Stimulated activated CD8-positive, alpha-beta memory T cell treated with anti-CD3 and anti-CD28 coated beads, Interleukin-15, amount 100 ng/mL, for 24 hours (primary cell): ENCODE measurements around the gene RSPO4.
"Not testable (repeated sequence)": the region's sequence is repeated elsewhere in the genome, so short reads cannot be mapped to it uniquely, and the experiment has no call there.

Experiments
- DNase-seq: peaks from one replicate; pipeline ENCODE4 v3.0.0-alpha.2; 2020; ENCODE audit warnings: low read depth

The RSPO4 gene

DNA sequence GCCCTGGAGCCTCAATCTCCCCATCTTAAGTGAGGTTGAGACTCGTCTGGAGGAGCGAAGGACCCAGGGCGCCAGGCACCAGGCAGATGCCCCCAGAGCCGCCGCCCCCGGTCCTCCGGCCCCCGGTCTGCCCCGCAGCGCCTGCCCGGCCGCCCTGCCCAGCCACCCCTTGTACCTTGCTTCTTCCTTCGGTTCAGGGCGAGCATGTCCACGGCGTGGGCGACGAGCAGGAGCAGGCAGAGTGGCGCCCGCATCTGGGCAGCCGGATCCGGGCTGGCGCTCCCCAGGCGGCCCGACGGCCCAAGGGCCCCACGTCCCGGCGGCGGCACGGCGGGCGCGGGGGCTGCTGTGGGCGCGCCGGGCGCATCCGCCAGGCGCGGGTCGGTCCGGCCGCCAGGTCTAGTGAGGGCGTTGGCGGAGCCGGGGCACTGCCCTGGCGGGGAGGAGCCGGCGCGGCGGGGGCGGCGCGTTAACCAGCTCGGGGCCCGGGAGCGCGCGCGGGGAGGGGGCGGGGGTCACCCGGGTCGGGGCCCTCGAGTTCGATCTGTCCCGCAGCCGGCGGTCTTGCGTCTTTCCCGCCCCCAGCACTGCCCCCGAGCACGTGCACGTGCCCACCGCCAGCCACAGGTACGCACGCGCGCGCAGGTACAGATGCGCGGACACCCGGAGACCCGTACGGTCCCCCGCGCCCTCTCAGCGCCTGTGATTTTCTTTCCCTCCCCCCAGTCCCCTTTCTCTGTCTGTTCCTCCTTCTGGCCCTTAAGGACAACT lies at the start of gene RSPO4:
TSS of gene RSPO4 (minus strand) at position 401 of the 771 bp plus-strand sequence. CDS start at position 254, 147 bp downstream.
- DNase-seq = no peak

DNA sequence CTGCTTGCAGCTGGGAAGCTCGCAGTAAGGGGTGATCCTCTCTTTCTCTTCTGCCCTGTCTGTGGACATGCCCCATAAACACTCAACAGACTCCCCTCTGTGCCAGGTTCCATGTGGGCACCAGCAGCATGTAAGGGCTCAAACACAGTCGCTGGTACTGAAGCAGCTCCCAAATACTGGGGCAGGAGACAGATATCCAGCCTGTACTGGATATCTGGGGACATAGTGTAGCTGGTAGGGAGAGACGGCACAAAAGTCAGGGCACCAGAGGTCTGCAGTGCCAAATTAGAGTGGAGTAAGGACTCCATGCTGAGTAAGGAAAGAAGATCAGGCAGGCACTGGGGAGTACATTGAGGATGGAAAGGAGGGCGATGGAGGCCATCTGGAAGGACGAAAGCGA lies 48.3 kb upstream of the RSPO4 start:
- no peak for DNase-seq

DNA sequence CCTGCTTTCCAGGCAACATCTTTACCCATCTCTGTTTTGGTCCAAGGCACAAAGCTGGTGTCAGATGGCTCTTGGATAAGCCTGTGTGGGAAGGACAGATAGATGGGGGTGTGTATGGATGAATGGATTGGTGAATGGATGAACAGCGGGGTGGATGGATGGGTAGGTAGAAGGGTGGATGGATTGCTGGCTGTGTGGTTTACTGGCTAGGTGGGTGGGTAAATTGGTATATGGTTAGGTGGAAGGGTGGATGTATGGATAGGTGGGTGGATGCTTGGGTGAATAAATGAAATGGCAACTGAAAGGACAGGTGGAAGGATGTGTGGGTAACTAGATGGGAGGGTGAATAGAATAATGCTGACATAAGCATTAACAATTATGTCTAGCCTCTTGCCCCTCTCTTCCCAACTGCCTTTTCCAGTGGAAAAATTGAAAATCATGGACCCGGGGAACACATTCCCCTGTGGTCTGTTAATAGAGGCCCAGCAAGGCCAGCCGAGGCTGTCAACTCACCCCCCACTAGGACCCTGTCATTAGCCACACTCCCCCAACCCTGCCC lies 43.8 kb upstream of the RSPO4 start:
- no peak for DNase-seq

DNA sequence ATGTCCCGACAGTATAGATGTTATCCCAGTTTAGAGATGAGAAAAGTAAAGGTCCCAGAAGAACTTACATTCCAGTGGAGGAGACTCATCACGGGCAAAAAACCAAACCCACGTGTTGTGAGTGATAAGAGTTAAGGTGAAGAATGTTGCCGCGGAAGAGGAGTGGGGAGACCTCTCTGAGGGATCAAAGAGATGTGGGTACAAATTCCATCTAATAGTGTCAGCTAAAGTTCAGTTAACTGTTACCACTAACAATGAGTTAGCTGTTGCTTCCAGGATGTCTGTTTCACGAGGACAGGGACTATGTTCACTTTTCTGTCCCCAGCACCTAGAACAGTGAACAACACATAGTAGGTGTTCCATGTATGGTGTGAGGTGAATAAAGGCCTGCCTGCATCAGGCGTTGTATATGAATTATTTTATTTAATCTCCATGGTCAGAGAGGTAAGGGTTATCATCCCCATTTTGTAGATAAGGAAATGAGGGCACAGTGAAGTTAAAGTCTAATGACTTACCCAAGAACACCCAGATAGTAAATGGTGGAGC lies 39.8 kb upstream of the RSPO4 start:
- DNase-seq = no peak

DNA sequence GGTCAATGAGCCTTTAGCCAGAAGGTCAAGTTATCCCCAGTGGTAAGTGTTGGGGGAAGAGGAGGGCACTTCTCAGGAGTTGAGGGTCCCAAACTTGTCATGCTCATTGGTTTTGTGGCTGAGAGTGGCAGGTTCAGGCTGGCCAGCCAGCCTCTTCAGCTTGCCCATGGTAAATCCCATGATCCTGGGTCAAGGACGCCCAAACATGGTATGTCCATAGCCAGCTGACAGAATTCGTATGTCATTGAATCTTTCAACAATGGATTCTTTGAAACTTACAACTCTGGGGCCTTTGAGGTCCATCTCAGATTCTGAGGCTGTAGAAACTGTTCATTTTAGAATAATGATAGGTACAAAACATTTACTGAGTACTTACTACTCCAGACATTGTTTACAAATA lies 36.1 kb upstream of the RSPO4 start:
- no peak for DNase-seq

DNA sequence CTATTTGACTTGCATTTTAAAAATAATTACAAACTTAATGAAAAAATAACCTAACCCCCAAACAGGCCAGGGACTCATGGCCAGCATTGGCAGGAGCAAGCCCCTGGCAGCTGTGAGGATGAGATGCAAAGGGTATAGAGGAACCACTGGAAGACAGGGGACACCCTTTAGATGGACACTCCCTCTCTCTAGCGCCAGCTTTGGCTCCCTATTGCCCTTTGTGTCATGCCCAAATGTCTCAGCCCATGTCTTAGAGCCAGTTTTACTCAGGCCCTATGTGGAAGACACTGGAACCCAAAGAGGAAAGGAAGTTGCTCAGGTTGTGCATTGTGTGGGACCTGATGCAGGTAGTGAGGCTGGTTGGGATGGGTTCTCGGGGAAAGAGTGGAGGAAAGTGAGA lies 34.9 kb upstream of the RSPO4 start:
- DNase-seq = no peak

DNA sequence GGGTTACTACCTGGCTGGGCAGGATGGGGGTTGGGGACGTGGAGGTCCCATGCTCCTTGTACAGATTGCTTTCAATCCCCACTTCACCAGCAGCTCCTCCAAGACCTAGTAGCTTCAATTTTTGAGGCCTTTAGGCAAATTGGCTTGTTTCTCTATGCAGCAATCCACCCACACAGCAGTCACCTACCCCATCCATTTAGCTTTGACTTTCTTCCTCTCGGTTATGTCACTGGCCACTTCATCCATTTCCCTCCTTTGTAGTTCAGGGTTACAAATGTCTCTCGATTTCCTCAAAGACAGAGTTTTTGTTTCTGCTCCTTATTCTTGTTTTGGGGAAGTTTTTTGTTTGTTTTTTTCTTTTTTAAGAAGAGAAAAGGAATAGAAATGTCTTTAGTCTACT lies 33.4 kb upstream of the RSPO4 start:
- DNase-seq = no peak

DNA sequence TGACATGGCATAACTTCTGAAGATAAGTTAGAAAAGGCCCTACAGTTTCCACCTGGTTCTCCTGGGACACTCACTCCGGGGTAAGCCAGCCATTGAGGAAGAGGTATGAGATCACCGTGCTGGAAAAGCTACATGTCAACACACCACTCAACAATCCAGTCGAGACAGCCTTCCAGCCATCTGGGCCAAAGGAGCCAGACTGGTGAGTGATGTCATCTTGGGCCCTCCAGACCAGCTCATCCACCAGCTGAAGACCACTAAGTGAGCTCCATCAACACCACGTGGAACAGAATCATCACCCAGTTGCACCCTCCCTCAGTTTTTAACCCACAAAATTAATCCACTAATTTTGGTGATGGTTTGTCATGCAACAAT lies 32.3 kb upstream of the RSPO4 start:
- no peak for DNase-seq

DNA sequence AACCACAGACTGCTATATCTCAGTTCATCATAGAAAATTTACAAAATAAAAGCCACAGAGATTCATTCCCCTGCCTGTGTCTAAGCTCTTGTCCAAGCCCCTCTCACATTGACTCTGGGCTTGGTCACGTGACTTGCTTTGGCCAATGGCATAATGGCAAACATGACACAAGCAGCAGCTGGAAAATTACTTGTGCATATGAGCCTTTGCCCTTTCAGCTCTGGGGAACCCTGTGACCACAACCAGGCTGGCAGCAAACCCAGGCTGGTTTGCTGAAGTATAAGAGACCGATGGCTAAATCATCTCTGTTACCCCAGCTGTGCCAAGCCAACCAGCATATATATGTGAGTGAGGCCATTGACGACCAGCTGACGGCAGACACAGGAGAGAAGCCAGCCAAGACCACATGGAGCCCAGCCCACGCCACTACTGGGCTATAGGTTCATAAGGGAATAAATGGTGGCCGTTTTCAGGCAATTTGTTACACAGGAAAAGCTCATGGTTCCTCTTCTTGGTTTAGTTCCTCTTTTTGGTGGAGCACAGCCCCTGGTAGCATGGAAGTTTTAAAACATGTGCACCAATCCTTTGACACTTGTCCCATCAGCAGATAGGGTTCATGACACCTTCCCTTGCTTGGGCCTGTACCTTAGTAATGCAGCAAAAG lies 31.8 kb upstream of the RSPO4 start:
- DNase-seq = no peak

DNA sequence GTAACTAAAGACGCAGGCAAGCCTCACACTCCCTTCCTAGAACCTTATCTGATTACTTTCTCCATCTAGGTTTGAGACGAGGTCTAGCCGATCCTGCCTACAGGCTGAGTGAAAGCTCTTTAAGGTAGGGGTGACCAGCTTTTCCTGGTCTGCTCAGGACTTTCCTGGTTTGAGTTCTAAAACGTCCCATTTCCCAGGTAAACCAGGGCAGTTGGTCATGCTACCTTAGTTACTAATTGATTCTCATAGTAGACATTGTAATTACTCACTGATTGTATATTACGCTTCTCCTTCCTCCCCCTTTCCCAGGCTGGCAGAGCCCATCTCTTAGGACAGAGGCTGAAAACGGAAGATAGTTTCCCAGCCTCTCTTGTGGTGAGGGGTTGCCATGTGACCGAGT lies 27.9 kb upstream of the RSPO4 start:
- DNase-seq = no peak

DNA sequence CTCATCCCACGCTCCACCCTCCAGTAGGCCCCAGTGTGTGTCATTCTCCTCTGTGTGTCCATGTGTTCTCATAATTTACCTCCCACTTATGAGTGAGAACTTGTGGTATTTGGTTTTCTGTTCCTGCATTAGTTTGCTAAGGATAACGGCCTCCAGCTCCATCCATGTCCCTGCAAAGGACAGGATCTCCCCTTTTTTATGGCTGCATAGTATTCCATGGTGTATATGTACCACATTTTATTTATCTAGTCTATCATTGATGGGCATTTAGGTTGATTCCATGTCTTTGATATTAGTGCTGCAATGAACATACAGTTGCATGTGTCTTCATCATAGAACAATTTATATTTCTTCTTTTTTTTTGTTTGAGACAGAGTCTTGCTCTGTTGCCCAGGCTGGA lies 24.1 kb upstream of the RSPO4 start:
- DNase-seq = not testable (repeated sequence)

DNA sequence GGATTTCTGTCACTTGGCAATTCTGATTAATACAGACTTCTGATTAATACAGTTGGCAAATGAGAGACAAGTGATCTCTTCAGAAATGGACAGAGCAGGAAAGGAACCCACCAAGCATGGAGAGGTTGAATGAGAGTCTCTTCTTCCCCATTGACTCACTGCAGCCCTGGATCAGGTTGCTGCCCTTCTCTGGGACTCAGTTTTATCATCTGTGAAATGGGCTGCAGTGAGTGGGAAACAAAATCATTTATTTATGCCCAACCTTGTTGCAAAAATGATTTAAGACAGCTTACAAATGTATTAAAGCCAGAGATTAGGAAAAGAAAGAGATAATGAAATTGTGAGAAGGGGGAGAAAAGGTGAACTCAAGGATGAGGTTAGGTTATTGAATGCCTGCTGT lies 20.8 kb upstream of the RSPO4 start:
- DNase-seq = no peak

DNA sequence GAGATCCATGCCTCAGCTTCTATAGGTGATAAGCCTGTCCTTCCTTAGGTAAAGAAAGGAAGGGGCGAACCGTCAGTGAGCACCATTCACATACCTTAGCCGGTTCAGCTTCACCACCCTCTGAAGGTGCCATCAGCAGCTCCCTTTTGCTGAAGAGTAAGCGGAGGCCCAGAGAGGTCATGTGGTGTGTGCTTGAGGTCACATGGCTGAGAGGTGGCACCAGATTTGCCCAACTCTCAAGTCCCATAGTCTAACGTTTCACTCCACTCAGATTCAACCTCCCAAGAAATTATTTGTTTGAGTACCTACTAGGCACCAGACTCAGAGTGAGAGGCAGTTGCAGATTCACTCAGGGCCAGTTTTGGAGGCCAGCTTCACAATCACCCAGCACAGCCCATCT lies 18.5 kb upstream of the RSPO4 start:
- DNase-seq = no peak

DNA sequence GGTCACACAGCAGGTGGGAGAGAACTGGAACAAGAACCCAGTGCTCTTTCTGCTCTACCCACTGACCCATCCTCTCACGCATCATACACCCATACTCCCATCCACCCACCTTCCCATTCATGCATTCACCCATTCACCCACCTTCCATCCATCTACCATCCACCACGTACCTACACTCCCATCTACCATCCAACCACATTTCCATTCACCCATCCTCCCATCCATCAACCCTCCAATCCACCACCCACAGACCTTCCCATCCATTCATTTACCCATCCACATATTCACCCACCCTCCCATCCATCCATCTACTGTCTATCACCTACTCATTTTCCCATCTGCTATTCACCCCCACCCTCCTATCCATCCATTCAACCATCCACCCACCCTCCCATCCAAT lies 17.2 kb upstream of the RSPO4 start:
- DNase-seq = no peak

DNA sequence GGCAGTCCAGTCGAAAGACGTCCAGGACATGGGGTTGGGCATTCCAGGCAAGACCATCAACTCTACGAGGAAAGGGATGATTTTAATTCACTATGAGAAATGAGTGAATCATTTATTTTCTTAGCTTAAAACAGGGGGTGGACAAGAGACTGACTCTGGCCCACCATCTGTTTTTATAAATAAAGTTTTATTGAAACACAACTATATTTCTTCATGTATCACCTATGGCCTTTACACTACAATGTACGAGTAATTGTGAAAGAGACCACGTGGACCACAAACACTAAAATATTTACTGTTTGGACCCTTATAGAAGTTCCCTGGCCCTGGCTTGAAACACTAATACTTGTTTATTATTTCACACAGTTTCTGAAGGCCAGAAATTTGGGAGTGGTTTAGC lies 15.6 kb upstream of the RSPO4 start:
- no peak for DNase-seq

DNA sequence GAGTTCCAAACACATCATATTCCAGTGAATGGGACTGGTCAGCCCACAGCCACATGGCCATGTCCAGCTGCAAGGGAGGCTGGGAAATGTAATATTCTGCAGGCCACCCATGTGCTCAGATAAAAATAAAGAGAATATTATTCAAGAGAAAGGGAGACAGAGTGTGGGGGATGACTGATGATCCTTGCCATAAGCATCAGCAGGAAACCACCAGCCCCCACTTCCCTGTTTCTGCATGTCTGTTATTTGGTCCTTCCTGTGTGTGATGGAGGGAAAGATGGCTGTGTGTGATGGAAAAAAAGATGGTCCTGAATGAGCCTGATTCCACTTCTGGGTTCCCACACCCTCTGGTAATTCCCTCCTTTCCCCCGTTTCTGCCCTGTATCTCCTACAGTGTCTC lies 13.1 kb upstream of the RSPO4 start:
- no peak for DNase-seq

DNA sequence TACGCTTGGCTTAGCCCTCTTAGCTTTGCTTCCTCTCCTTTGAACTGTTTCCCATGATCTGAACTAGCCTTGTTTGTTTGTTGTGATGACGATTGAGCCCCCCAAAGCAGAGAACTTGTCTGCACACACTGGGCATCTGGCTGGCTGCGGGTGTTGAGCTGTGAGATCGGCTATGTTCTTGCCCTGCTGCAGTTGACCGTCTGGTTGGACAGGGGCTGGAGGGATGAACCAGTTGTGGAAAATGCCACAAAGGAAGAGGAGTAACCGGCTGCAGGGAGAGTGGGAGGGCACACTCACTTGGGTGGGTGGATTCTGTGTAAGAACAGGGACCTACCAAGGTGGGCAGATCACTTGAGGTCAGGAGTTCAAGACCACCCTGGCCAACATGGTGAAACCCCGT lies 12.4 kb upstream of the RSPO4 start:
- no peak for DNase-seq

DNA sequence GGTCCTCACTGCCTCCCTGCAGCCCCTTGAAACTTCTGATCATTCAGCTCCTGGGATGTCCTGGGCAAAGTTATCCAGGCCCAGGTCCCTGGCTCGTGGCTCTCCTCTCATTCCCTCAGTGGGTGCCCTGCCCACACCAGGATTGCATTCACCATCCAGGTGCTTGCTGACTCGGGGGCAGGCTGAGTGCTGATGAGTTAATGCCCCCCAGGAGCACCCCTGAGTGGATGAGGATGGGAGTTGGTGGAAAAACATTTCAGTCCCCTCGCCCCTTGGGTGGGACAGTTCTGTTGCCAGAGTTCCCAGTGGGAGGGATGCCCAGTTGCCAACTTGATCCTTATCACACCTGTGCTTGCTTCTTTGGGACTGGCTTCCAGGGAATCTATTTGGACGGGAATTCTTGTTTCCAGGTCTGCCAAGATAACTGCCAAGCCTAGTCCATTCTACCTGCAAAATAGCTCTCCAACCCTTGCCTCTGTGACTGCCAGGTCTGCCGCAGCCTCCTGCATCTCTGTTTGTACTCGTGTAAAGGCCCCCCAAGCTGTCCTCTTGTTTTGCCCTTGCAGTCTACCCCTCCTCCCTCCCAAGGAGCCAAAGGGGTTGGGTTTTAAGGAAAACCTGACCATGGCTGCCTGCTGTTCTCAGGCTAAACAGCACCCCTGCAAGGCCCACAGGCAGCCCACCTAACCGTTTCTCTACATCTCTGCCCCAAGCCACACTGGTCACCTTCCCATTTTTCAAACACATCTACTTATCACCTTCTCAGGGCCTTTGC lies 11.6 kb upstream of the RSPO4 start:
- no peak for DNase-seq

DNA sequence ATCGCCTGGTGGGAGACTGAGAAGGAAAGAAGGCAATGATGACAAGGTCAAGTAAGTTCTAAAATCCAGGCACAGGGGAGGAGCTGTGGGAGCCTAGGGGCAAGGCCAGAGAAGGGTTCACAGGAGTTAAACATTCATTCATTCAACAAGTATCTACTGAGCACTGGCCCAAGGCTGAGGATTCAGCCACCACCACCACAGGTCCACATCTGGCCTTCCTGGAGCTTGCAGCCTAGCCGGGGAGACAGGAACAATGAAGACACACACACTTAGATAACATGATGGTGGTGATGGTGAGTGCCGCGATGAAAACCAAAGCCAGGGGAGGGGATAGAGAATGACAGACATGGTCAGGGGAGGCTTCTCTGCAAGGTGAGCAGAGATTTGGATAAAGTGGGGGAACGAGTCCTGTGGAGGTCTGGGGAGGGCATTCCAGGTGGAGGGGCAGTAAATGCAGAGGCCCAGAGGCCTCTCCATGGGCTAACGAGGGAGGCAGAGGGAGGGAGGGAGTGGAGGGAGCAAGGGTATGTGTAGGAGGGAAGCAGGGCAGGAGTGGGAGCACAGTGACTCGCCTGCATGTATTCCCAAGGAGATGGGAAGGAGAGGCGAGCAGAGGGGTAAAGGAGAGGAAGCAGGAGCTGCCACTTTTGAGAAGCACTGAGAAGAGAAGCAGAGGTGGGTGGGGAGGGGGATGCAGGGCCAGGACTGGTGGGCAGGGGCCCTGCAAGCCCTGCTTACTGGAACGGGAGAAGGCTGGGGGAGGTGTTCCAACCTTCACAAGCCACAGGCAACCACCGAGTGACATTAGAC lies 10.5 kb upstream of the RSPO4 start:
- no peak for DNase-seq

DNA sequence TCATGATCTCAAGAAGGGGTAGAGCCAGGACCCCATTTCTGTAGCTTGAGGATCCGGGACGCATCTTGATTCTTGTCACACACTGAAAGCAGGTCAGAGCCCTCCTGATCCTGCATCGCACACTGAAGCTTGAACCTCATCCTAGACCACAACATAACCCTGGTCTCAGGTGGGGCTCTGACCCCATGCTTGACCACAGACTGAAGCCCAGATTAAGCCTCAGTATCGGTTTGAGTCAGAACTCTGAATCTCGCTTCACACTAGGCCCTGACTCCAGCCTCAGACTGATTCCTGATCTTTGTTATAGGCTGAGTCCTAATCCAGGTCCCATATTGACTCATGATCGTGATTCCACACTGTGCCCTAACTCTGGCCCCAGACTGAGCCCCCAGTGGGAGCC lies 8.5 kb upstream of the RSPO4 start:
- DNase-seq = no peak

DNA sequence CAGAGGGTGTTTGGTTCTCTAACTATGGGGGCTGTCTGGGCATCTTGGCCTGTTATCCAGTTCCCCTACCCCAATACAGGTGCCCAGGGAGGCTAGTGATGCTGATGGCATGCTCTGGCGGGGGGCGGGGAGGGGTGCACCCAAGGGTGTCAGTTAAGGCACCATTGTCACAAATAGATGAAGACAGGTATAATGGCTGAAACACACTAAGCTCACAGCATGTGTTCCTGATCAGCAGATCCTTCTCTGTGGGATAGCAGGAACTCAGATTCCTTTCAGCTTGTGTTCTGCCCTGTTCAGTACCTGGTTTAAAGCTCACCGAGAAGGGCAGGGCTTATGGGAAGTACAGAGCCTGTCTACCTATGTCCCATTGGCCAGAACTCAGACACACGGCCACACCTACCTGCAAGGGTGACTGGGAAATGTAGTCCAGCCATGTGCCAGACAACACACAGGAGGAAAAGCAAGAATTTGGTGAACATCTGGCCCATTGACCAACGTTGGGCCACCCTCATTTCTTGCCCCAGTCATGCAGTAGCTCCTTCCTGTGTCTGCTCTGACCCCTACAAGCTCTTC lies 3.4 kb upstream of the RSPO4 start:
- no peak for DNase-seq
